HEK293 (cell line): ENCODE measurements around the gene BAD.

ENCODE experiments used
- CTCF ChIA-PET: fragments of 350-600 bp; formaldehyde crosslinking; extraction: SDS; loops from one replicate; lab custom pipeline; 2021; ENCODE audit warnings: antibody characterized with exemption; lab: Yijun Ruan, JAX
- POLR2A ChIA-PET: fragments of 300-600 bp; formaldehyde crosslinking; extraction: SDS; loops from one replicate; lab custom pipeline; 2020; ENCODE audit warnings: antibody characterized with exemption, inconsistent platforms; lab: Yijun Ruan, JAX
- H3K27ac ChIP-seq: fragments of 200-500 bp; sonication (Bioruptor generic); 2 replicates; pipeline ENCODE4 v1.5.1; 2014; ENCODE audit warnings: low read depth, low read length, control low read depth, inconsistent platforms; ENCODE audit errors: extremely low read depth
- H3K36me3 ChIP-seq, 2 experiments: fragments of 200-500 bp in 1 of 2; sonication (Bioruptor generic) in 1 of 2; 1 replicate in 1 of 2; 2 replicates in 1 of 2; pipeline ENCODE4 v1.5.1; 2014 to 2017; ENCODE audit warnings: inconsistent platforms in 2 of 2, low read length in 2 of 2; ENCODE audit not compliant: control insufficient read depth in 2 of 2, insufficient read depth in 1 of 2
- H3K4me1 ChIP-seq: fragments of 200-500 bp; sonication (Bioruptor generic); 2 replicates; pipeline ENCODE4 v1.5.1; 2014; ENCODE audit warnings: mild to moderate bottlenecking, low read length, inconsistent platforms; ENCODE audit not compliant: control insufficient read depth, insufficient read depth
- H3K4me3 ChIP-seq: 2 replicates; pipeline ENCODE4 v1.5.1; 2011; ENCODE audit warnings: low read depth, mild to moderate bottlenecking, control low read depth, low read length, moderate library complexity
- H3K9me3 ChIP-seq: fragments of 200-500 bp; sonication (Bioruptor generic); 2 replicates; pipeline ENCODE4 v1.5.1; 2014; ENCODE audit warnings: low read depth, low read length, inconsistent platforms; ENCODE audit not compliant: control insufficient read depth, insufficient read depth
- GLI4 ChIP-seq: fragments of 450-650 bp; formaldehyde crosslinking; IDR thresholded peaks from 2 replicates; pipeline ENCODE4 v1.5.1; 2016; ENCODE audit warnings: missing biosample characterization, missing genetic modification characterization
- GLIS1 ChIP-seq: fragments of 450-650 bp; formaldehyde crosslinking; IDR thresholded peaks from 2 replicates; pipeline ENCODE4 v1.5.1; 2016; ENCODE audit warnings: missing biosample characterization, missing genetic modification characterization
- HOXD13 ChIP-seq: sonication (generic); formaldehyde crosslinking; IDR thresholded peaks from 2 replicates; pipeline ENCODE4 v1.8.0; 2022; ENCODE audit warnings: missing genetic modification reagents, borderline replicate concordance
- KLF1 ChIP-seq: fragments of 450-650 bp; formaldehyde crosslinking; IDR thresholded peaks from 2 replicates; pipeline ENCODE4 v1.5.1; 2016; ENCODE audit warnings: missing biosample characterization, missing genetic modification characterization
- KLF7 ChIP-seq: fragments of 450-650 bp; formaldehyde crosslinking; IDR thresholded peaks from 2 replicates; pipeline ENCODE4 v1.5.1; 2016; ENCODE audit warnings: missing biosample characterization, missing genetic modification characterization, borderline replicate concordance
- PATZ1 ChIP-seq: fragments of 450-650 bp; formaldehyde crosslinking; IDR thresholded peaks from 2 replicates; pipeline ENCODE4 v1.5.1; 2016; ENCODE audit warnings: missing biosample characterization, missing genetic modification characterization
- SCRT1 ChIP-seq: fragments of 450-650 bp; formaldehyde crosslinking; IDR thresholded peaks from 2 replicates; pipeline ENCODE4 v1.5.1; 2016; ENCODE audit warnings: missing biosample characterization, missing genetic modification characterization, borderline replicate concordance
- YY1 ChIP-seq: fragments of 450-650 bp; formaldehyde crosslinking; IDR thresholded peaks from 2 replicates; pipeline ENCODE4 v1.5.1; 2018; ENCODE audit warnings: missing biosample characterization, missing genetic modification characterization
- ZEB2 ChIP-seq: fragments of 450-650 bp; formaldehyde crosslinking; IDR thresholded peaks from 2 replicates; pipeline ENCODE4 v1.5.1; 2016; ENCODE audit warnings: missing biosample characterization, missing genetic modification characterization
- ZFP37 ChIP-seq: fragments of 450-650 bp; formaldehyde crosslinking; IDR thresholded peaks from 2 replicates; pipeline ENCODE4 v1.5.1; 2016; ENCODE audit warnings: missing biosample characterization, missing genetic modification characterization
- ZNF112 ChIP-seq: fragments of 450-650 bp; formaldehyde crosslinking; IDR thresholded peaks from 2 replicates; pipeline ENCODE4 v1.5.0; 2017; ENCODE audit warnings: missing biosample characterization, missing genetic modification characterization
- ZNF341 ChIP-seq: fragments of 450-650 bp; formaldehyde crosslinking; IDR thresholded peaks from 2 replicates; pipeline ENCODE4; 2016; ENCODE audit warnings: low read depth, missing biosample characterization, missing genetic modification characterization
- ZNF510 ChIP-seq: fragments of 450-650 bp; formaldehyde crosslinking; IDR thresholded peaks from 2 replicates; pipeline ENCODE4 v1.5.1; 2018; ENCODE audit warnings: mild to moderate bottlenecking, missing genetic modification characterization, missing biosample characterization; ENCODE audit not compliant: insufficient replicate concordance
- ZNF521 ChIP-seq: fragments of 450-650 bp; formaldehyde crosslinking; IDR thresholded peaks from 2 replicates; pipeline ENCODE4 v1.5.1; 2017; ENCODE audit warnings: missing biosample characterization, mild to moderate bottlenecking, missing genetic modification characterization
- ZNF670 ChIP-seq: fragments of 450-650 bp; formaldehyde crosslinking; IDR thresholded peaks from 2 replicates; pipeline ENCODE4 v1.5.1; 2016; ENCODE audit warnings: missing biosample characterization, missing genetic modification characterization, low read depth
- ZNF707 ChIP-seq: fragments of 450-650 bp; formaldehyde crosslinking; IDR thresholded peaks from 2 replicates; pipeline ENCODE4 v1.5.1; 2016; ENCODE audit warnings: missing biosample characterization, missing genetic modification characterization
- ZNF830 ChIP-seq: fragments of 450-650 bp; IDR thresholded peaks from 2 replicates; pipeline ENCODE4 v1.5.0; 2018; ENCODE audit warnings: missing biosample characterization, missing genetic modification characterization, low read depth, mild to moderate bottlenecking, moderate library complexity
- ZSCAN23 ChIP-seq: fragments of 450-650 bp; formaldehyde crosslinking; IDR thresholded peaks from 2 replicates; pipeline ENCODE4 v1.5.1; 2016; ENCODE audit warnings: missing biosample characterization, missing genetic modification characterization
- TF ChIP-seq, protein P1 (sequence below): fragments of 450-650 bp; formaldehyde crosslinking; IDR thresholded peaks from 2 replicates; pipeline ENCODE4 v1.5.1; 2016; ENCODE audit warnings: missing biosample characterization, missing genetic modification characterization, borderline replicate concordance
- TF ChIP-seq, protein P2 (sequence below): fragments of 450-650 bp; formaldehyde crosslinking; IDR thresholded peaks from 2 replicates; pipeline ENCODE4 v1.5.1; 2016; ENCODE audit warnings: missing biosample characterization, missing genetic modification characterization, borderline replicate concordance

BAD gene

GRCh38 chr11:64262271-64263002 lies 22.0 kb downstream of the BAD start:
- no peaks in the 10 kb centered on the region for H3K9me3 ChIP-seq
- CTCF ChIA-PET, result interaction anchor here (0.6 kb wide), 1 partner anchor 110 kb away, joined by 3 read pairs; no protein-coding TSS in a partner anchor
- no peak overlapping the region for H3K27ac ChIP-seq
- POLR2A ChIA-PET, result no interaction called here
- H3K4me1 ChIP-seq, result no peaks in the 10 kb centered on the region; the same call in 1 of the 2 replicates
- peaks cover 0 to 82% of the 10 kb centered on the region in 2 experiments; a peak in 2 of 3 replicates for H3K36me3 ChIP-seq
- TF ChIP-seq ZSCAN23, result no peak
- no peak for TF ChIP-seq KLF7 (tag by site-specific recombination)
- TF ChIP-seq ZNF341 (tag by site-specific recombination), result no peak
- no peak for TF ChIP-seq ZNF707 (tag by site-specific recombination)
- TF ChIP-seq ZNF510 (tag by site-specific recombination), result no peak
- no peak for TF ChIP-seq GLI4 (tag by site-specific recombination)
- no peak for TF ChIP-seq ZNF670 (tag by site-specific recombination)
- no peak for TF ChIP-seq ZFP37 (tag by site-specific recombination)
- no peak for TF ChIP-seq HOXD13 (CRISPR knock-in tag)
- no peak for TF ChIP-seq ZNF521 (tag by site-specific recombination)
- no peak for TF ChIP-seq ZEB2 (tag by site-specific recombination)
- no peak for TF ChIP-seq GLIS1 (tag by site-specific recombination)
- TF ChIP-seq ZNF830 (tag by site-specific recombination), result no peak
- TF ChIP-seq, protein P1, sequence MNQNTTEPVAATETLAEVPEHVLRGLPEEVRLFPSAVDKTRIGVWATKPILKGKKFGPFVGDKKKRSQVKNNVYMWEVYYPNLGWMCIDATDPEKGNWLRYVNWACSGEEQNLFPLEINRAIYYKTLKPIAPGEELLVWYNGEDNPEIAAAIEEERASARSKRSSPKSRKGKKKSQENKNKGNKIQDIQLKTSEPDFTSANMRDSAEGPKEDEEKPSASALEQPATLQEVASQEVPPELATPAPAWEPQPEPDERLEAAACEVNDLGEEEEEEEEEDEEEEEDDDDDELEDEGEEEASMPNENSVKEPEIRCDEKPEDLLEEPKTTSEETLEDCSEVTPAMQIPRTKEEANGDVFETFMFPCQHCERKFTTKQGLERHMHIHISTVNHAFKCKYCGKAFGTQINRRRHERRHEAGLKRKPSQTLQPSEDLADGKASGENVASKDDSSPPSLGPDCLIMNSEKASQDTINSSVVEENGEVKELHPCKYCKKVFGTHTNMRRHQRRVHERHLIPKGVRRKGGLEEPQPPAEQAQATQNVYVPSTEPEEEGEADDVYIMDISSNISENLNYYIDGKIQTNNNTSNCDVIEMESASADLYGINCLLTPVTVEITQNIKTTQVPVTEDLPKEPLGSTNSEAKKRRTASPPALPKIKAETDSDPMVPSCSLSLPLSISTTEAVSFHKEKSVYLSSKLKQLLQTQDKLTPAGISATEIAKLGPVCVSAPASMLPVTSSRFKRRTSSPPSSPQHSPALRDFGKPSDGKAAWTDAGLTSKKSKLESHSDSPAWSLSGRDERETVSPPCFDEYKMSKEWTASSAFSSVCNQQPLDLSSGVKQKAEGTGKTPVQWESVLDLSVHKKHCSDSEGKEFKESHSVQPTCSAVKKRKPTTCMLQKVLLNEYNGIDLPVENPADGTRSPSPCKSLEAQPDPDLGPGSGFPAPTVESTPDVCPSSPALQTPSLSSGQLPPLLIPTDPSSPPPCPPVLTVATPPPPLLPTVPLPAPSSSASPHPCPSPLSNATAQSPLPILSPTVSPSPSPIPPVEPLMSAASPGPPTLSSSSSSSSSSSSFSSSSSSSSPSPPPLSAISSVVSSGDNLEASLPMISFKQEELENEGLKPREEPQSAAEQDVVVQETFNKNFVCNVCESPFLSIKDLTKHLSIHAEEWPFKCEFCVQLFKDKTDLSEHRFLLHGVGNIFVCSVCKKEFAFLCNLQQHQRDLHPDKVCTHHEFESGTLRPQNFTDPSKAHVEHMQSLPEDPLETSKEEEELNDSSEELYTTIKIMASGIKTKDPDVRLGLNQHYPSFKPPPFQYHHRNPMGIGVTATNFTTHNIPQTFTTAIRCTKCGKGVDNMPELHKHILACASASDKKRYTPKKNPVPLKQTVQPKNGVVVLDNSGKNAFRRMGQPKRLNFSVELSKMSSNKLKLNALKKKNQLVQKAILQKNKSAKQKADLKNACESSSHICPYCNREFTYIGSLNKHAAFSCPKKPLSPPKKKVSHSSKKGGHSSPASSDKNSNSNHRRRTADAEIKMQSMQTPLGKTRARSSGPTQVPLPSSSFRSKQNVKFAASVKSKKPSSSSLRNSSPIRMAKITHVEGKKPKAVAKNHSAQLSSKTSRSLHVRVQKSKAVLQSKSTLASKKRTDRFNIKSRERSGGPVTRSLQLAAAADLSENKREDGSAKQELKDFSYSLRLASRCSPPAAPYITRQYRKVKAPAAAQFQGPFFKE (tag by site-specific recombination), result no peak
- H3K4me3 ChIP-seq, result no peak overlapping the region

- H3K9me3 ChIP-seq, result no peaks in the 10 kb centered on the region
- POLR2A ChIA-PET, result no interaction called here
- peaks cover 0 to 79% of the 10 kb centered on the region in 2 experiments; a peak in 2 of 3 replicates for H3K36me3 ChIP-seq
- CTCF ChIA-PET, result interaction anchor here (0.6 kb wide), 1 partner anchor 109 kb away, joined by 3 read pairs; no protein-coding TSS in a partner anchor
- no peak for TF ChIP-seq GLIS1 (tag by site-specific recombination)
- TF ChIP-seq PATZ1, result no peak
- TF ChIP-seq ZNF112 (tag by site-specific recombination), result no peak
- TF ChIP-seq YY1 (tag by site-specific recombination), result no peak
- TF ChIP-seq KLF1 (tag by site-specific recombination), result no peak
- TF ChIP-seq, protein P2, sequence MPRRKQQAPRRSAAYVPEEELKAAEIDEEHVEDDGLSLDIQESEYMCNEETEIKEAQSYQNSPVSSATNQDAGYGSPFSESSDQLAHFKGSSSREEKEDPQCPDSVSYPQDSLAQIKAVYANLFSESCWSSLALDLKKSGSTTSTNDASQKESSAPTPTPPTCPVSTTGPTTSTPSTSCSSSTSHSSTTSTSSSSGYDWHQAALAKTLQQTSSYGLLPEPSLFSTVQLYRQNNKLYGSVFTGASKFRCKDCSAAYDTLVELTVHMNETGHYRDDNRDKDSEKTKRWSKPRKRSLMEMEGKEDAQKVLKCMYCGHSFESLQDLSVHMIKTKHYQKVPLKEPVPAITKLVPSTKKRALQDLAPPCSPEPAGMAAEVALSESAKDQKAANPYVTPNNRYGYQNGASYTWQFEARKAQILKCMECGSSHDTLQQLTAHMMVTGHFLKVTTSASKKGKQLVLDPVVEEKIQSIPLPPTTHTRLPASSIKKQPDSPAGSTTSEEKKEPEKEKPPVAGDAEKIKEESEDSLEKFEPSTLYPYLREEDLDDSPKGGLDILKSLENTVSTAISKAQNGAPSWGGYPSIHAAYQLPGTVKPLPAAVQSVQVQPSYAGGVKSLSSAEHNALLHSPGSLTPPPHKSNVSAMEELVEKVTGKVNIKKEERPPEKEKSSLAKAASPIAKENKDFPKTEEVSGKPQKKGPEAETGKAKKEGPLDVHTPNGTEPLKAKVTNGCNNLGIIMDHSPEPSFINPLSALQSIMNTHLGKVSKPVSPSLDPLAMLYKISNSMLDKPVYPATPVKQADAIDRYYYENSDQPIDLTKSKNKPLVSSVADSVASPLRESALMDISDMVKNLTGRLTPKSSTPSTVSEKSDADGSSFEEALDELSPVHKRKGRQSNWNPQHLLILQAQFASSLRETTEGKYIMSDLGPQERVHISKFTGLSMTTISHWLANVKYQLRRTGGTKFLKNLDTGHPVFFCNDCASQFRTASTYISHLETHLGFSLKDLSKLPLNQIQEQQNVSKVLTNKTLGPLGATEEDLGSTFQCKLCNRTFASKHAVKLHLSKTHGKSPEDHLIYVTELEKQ, result no peak
- TF ChIP-seq SCRT1 (tag by site-specific recombination), result no peak
- no peak overlapping the region for H3K27ac ChIP-seq
- no peak overlapping the region for H3K4me3 ChIP-seq
- no peaks in the 10 kb centered on the region; the same call in 1 of the 2 replicates for H3K4me1 ChIP-seq
Observed at GRCh38 chr11:64261556-64262080, 22.8 kb downstream of the BAD start.
